Aorta (tissue), 5 donors: Measurements from ENCODE around the gene MAN2A1. TPM values are rescaled to one million over a fixed set of nuclear protein-coding genes. Genes with fewer than 3 reads are reported as not detected.

Experiments
- ATAC-seq: fragments of 200-7000 bp; cut with Tn5 transposase; one replicate; pipeline ENCODE4 v1.9.1; 2022; ENCODE audit warnings: moderate library complexity; ENCODE audit not compliant: low FRiP score
- DNase-seq, 2 donors: peaks; one replicate each; pipeline ENCODE4 v3.0.0-alpha.2; 2020
- H3K27ac ChIP-seq, 2 donors: one replicate each; pipeline ENCODE4 v1.5.1; 2013; ENCODE audit warnings: low read length in 2 of 2, mild to moderate bottlenecking in 2 of 2, moderate library complexity in 2 of 2, control low read depth in 1 of 2, inconsistent platforms in 1 of 2, low read depth in 1 of 2
- H3K27me3 ChIP-seq, 2 donors: one replicate each; pipeline ENCODE4 v1.6.1; 2013; ENCODE audit warnings: control low read depth in 1 of 2, low read length in 1 of 2, mild to moderate bottlenecking in 1 of 2, moderate library complexity in 1 of 2; ENCODE audit not compliant: insufficient read depth in 2 of 2, control insufficient read depth in 1 of 2
- H3K36me3 ChIP-seq, 2 donors: one replicate each; pipeline ENCODE4 v1.6.1; 2013; ENCODE audit warnings: control low read depth in 1 of 2, low read length in 1 of 2, mild to moderate bottlenecking in 1 of 2; ENCODE audit not compliant: insufficient read depth in 2 of 2, control insufficient read depth in 1 of 2
- H3K4me1 ChIP-seq, 2 donors: one replicate each; pipeline ENCODE4 v1.6.1; 2013; ENCODE audit warnings: low read length in 2 of 2, control low read depth in 1 of 2, mild to moderate bottlenecking in 1 of 2, moderate library complexity in 1 of 2; ENCODE audit not compliant: insufficient read depth in 2 of 2, control insufficient read depth in 1 of 2
- H3K4me3 ChIP-seq, 2 donors: one replicate each; pipeline ENCODE4 v1.5.1; 2013; ENCODE audit warnings: low read length in 2 of 2, control low read depth in 1 of 2, mild to moderate bottlenecking in 1 of 2
- H3K9me3 ChIP-seq: one replicate; pipeline ENCODE4 v1.6.1; 2013; ENCODE audit warnings: mild to moderate bottlenecking, low read length; ENCODE audit not compliant: control insufficient read depth
- WGBS, 2 donors: extraction: QIAGEN DNeasy Blood & Tissue Kit; methylation state at CpG; one replicate each; pipeline ENCODE4 v1.1.7; 2013; 5-methylcytosine and 5-hydroxymethylcytosine counted together
- intact Hi-C, 2 donors: fragments of 100-400 bp; cut with DNase I; formaldehyde crosslinking; loops; one replicate each; pipeline versions ENCODE4 v1.14.2 to v1.15.0; 2022
- polyA plus RNA-seq, 2 donors: library from polyadenylated mRNA; stranded (reverse); fragments of 200-250 nt; gene quantifications; one replicate each; pipeline ENCODE4 v1.2.3, GENCODE V29; 2013
- total RNA-seq, 2 donors: library from RNA; stranded (reverse); fragmentation: NEBNext Ultra II Directional; extraction: Animal tissue kit (Norgen Biotek cat#: 25700); gene quantifications; one replicate each; pipeline ENCODE4 v1.2.1, GENCODE V29; 2021
- donor health status: healthy with polysubstance abuse.
- donor health status: Bipolar disorder and iron deficiency.
- donor health status: DM: no; HTN: no; CAD: no.
- donor health status: DM: no; HTN: no; CAD: no.
- donor health status: DM: yes; HTN: yes; CAD: no.

Gene MAN2A1
- total and polyA plus RNA-seq, 4 donors = 14.5 to 69.7 (median 40.6) TPM

DNA sequence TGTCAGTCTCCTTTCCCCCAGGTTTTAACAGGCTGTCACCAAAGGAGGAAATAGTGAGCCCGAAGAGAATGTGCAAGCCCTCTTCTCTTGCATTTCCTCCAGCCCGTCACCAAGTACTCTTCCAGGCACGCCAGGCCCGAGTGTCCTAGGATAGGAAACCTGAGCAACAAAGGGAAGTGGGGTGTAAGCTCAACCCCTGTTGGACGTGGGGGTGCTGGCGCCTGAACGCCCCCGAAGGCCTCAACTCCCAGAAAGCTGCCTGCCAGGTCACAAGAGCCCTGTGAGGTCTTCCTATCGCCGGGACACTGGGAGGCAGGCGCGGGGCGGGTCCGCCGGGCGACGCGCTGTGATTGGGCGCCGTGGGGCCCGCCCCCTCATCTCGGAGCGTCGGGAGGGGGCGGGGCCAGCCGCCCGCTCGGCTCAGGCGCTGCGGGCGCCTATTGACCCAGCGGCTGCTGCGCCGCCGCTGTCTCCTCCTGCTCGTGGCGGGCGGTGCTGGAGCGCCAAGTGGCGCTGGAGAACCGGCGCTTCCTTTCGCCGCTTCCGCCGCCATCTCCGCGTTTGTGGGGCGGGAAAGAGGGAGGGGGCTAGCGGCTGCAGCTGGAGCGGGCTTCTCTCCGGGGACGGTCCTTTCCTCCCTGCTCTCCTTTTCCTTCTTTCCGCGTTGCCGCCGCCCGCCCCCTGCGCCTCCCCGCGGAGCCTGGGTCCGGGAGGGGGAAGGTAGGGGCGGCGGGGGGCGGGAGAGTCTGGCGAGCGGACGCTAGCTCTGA, 572 bp upstream of the MAN2A1 start:
- Histone ChIP-seq H3K36me3 (no peaks in the 10 kb centered on the region), H3K27me3 (no peaks in the 10 kb centered on the region), H3K4me3 (peak overlapping the region; percentile 62 to 81), H3K9me3 (no peaks in the 10 kb centered on the region), H3K4me1 (no peaks in the 10 kb centered on the region), H3K27ac (peak overlapping the region in 1 of 2 donors; percentile 81)
- DNase-seq (peak; percentile 92 to 94), ATAC-seq (peak; percentile 96)
- intact Hi-C loops = no loop called here
- 1 to 2% methylated on average over 49 to 68 of the region's 68 CpGs for WGBS, 2 donors

GRCh38 chr5:109690242-109690974, 681 bp downstream of the MAN2A1 start:
- Histone ChIP-seq H3K36me3 (no peaks in the 10 kb centered on the region), H3K9me3 (no peaks in the 10 kb centered on the region), H3K27me3 (no peaks in the 10 kb centered on the region), H3K27ac (peak overlapping the region; percentile 78 to 97), H3K4me3 (peak overlapping the region; percentile 62 to 81), H3K4me1 (peaks cover 3 to 5% of the 10 kb centered on the region in 2 donors)
- 0% methylated on average over 58 to 71 of the region's 71 CpGs for WGBS, 2 donors
- intact Hi-C loops = loop anchor here (5.0 to 10.0 kb wide), 7 partner anchors 54 to 804 kb away; no protein-coding TSS in a partner anchor
- ATAC-seq = peak; percentile 57
- DNase-seq = peak; percentile 60 to 80

GRCh38 chr5:109690975-109691574, 1.3 kb downstream of the MAN2A1 start:
- 0% methylated on average over 26 of the region's 26 CpGs for WGBS, 2 donors
- Histone ChIP-seq H3K9me3 (no peaks in the 10 kb centered on the region), H3K36me3 (no peaks in the 10 kb centered on the region), H3K4me1 (peaks cover 5% of the 10 kb centered on the region in 2 donors), H3K27me3 (no peaks in the 10 kb centered on the region), H3K27ac (peak overlapping the region; percentile 78 to 97), H3K4me3 (peak overlapping the region; percentile 62 to 81)
- DNase-seq (peak; percentile 85 to 90), ATAC-seq (peak; percentile 81)
- intact Hi-C loops = loop anchor here (5.0 to 10.0 kb wide), 7 partner anchors 54 to 804 kb away; no protein-coding TSS in a partner anchor

DNA sequence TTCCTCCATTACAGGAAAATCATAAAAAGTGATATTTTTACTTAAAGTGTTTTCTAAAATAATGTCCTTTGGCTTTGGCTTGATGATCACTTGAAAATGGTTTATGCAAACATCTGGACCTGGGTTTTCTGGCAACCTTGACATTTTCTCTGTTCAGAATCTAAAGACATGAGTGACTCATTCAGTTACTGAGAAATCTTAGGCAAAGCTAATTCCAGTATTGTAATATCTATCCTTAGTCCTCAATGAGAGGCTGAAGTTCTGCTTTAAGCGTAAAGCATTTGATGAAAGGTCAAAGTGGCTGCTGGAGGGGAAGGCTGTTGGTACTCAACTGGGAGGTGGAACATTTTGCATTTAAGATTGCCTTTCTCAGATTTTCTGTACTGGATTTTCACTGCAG, 2.3 kb downstream of the MAN2A1 start:
- Histone ChIP-seq H3K4me3 (peak overlapping the region; percentile 62 to 81), H3K4me1 (peaks cover 5 to 7% of the 10 kb centered on the region in 2 donors), H3K36me3 (no peaks in the 10 kb centered on the region), H3K27ac (peak overlapping the region in 1 of 2 donors; percentile 50), H3K9me3 (no peaks in the 10 kb centered on the region), H3K27me3 (no peaks in the 10 kb centered on the region)
- intact Hi-C loops = loop anchor here (5.0 to 10.0 kb wide), 7 partner anchors 53 to 803 kb away; no protein-coding TSS in a partner anchor
- WGBS, 2 donors = 29 to 44% methylated on average over 1 of the region's 1 CpG
- ATAC-seq (no peak), DNase-seq (no peak)

- no peak for DNase-seq
- H3K27me3 ChIP-seq = no peaks in the 10 kb centered on the region
- H3K4me1 ChIP-seq = peaks cover 5 to 7% of the 10 kb centered on the region in 2 donors
- intact Hi-C loops = loop anchor here (5.0 to 10.0 kb wide), 7 partner anchors 52 to 802 kb away; no protein-coding TSS in a partner anchor
- H3K9me3 ChIP-seq = no peaks in the 10 kb centered on the region
- H3K27ac ChIP-seq = no peak overlapping the region
- WGBS, 2 donors = 68 to 71% methylated on average over 4 of the region's 4 CpGs
- ATAC-seq = no peak
- no peaks in the 10 kb centered on the region for H3K36me3 ChIP-seq
- peak overlapping the region; percentile 42 to 81 for H3K4me3 ChIP-seq
Observed at GRCh38 chr5:109692852-109693251, 3.1 kb downstream of the MAN2A1 start.

DNA sequence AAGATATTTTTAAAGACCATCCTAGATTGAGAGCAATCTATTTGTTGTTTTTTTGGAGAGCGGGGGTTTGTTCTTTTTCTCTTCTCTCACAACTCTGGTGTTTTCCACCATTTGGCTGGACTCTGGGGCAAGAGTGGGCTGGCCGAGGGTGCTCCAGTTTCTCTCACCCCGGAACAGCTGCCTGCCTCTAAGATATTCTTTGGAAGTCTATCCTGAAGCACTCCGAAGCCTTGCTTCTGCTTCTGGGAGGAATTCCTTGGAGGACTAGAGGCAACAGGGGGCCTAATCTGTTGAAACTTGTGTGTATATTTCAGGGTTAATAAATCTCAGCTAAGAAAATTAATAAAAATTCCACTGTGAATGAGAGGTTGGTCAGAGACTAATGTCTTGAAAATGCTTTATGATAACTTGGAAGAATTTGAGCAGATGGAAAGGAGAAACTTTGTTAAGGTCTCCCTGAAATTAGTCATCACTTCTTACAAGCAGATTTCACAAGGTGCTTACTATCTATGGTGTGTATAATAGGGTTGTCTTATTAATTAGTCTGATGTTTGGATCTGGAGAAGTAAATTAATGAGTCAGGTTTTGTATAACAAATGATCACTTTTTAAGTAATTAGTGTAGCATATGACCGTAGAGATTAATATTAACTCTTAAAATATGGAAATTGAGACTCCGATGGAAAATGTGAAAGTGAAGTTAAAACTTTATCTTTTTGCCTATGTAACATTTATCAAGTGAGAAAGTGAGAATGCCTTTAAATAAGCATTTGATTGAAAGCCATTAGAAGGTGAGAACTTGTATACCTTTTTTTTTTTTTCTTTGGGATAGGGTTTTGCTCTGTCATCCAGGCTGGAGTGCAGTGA, 4.0 kb downstream of the MAN2A1 start:
- WGBS, 2 donors = 48 to 49% methylated on average over 6 of the region's 6 CpGs
- no peaks in the 10 kb centered on the region for H3K27me3 ChIP-seq
- no peak for DNase-seq
- H3K27ac ChIP-seq = peak overlapping the region; percentile 12 to 16
- intact Hi-C loops = loop anchor here (5.0 to 10.0 kb wide), 7 partner anchors 51 to 801 kb away; no protein-coding TSS in a partner anchor
- H3K9me3 ChIP-seq = no peaks in the 10 kb centered on the region
- ATAC-seq = no peak
- H3K4me1 ChIP-seq = peaks cover 5 to 9% of the 10 kb centered on the region in 2 donors
- H3K36me3 ChIP-seq = no peaks in the 10 kb centered on the region
- H3K4me3 ChIP-seq = peak overlapping the region; percentile 42 to 81

DNA sequence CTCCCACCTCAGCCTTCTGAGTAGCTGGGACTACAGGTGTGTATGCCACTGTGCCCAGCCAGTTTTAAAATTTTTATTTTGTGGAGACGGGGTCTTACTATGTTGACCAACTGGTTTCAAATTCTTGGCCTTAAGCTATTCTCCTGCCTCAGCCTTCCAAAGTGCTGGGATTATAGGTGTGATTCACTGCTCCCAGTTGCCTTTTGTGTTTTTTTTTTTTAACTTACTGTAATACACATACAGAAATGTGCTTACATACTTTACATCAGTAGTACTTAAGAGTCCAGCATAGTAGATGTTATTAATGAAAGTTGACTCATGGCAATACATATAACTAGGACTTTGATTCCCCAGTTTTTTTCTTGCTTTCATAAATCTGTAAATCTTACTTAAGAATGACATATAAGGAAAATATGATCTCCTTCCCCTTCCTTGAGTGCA, 4.7 kb downstream of the MAN2A1 start:
- Histone ChIP-seq H3K27me3 (no peaks in the 10 kb centered on the region), H3K9me3 (no peaks in the 10 kb centered on the region), H3K36me3 (no peaks in the 10 kb centered on the region), H3K4me3 (no peak overlapping the region), H3K4me1 (peaks cover 5 to 9% of the 10 kb centered on the region in 2 donors), H3K27ac (peak overlapping the region in 1 of 2 donors; percentile 12)
- 84 to 88% methylated on average over 1 of the region's 1 CpG for WGBS, 2 donors
- no peak for ATAC-seq
- intact Hi-C loops = loop anchor here (5.0 to 10.0 kb wide), 7 partner anchors 50 to 800 kb away; no protein-coding TSS in a partner anchor
- no peak for DNase-seq
